Fibroblast of lung (primary cell): Measurements from ENCODE around the gene ALDH3A1.

Experiments
- CTCF ChIP-seq, 2 donors: IDR thresholded peaks in 1 of 2; conservative IDR thresholded peaks in 1 of 2; 1 replicate in 1 of 2; 2 replicates in 1 of 2; pipeline ENCODE4 v1.5.1; 2011 to 2012; ENCODE audit warnings: low read length in 2 of 2, control low read depth in 1 of 2, inconsistent platforms in 1 of 2, low read depth in 1 of 2, mild to moderate bottlenecking in 1 of 2
- EZH2 ChIP-seq: IDR thresholded peaks from 2 replicates; pipeline ENCODE4 v1.5.1; 2012; ENCODE audit warnings: low read length, control low read depth, mild to moderate bottlenecking; ENCODE audit errors: missing control alignments

DNA sequence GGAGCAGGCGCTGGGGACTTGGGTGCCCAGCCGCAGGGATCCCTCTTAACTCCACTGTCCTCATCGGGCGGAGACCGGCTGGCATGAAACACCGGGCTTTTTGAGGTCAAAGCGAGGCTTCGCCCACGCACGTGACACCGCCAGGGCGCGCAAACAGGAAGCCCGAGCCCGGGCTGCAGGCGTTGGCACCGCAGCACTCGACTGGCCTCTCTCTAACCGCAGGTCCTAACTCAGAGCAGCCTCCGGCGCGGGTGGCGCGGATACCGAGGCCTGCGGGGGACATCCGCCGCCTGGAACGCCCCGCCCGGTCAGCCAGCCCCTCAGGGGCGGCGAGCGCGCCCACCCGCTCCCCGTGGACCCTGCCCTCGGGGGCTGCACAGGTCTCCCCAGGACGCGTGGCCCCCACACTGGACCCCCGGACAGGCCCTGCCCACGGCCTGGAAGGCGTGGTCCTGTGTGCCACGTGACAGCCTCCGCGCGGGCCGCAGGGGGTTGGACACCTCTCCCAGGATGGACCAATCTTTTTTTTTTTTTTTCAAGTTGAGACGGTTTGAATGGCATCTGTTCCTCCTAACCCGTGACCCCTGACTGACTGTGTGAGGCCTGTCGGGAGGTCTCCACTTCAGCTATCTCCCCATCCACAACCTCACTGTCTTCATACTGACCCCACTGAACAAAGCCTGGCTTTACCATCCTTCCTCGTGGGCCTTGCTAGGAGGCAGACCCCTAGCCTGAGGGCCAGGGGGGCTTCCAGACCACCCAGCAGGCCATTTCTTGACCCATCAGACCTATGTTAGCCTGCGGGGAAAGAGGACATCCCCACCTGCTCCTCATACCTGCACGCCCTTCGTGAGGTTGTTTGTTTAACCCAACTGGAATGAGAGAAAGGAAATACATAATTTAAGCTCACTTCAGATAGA is 23.3 kb downstream of the ALDH3A1 start:
- TF ChIP-seq CTCF (conservative IDR thresholded peaks at IDR 0.05 in 1 of 2, IDR thresholded peaks at IDR 0.05 in 1 of 2; ENCODE audit: low read depth in 1 of 2, low read length in 2 of 2), result no peak
- no peak for TF ChIP-seq EZH2
